Gastroesophageal sphincter (tissue), 3 donors: ENCODE results near the gene VAV1.

Source experiments
- EP300 ChIP-seq: sonication (generic); formaldehyde crosslinking; IDR thresholded peaks from one replicate; pipeline ENCODE4 v1.6.1; 2017; ENCODE audit warnings: antibody characterized with exemption, mild to moderate bottlenecking
- POLR2A ChIP-seq, 2 donors: fragments of 450-650 bp; IDR thresholded peaks; one replicate each; pipeline ENCODE4 v1.6.1; 2017; ENCODE audit warnings: antibody characterized with exemption in 2 of 2, mild to moderate bottlenecking in 2 of 2, moderate library complexity in 1 of 2
- POLR2AphosphoS5 ChIP-seq: sonication (generic); formaldehyde crosslinking; IDR thresholded peaks from one replicate; pipeline ENCODE4 v1.6.1; 2017; ENCODE audit warnings: antibody characterized with exemption
- TF ChIP-seq, protein P1 (sequence below), 4 experiments: fragments of 200-600 bp in 2 of 4; fragments of 450-650 bp in 2 of 4; sonication (generic) in 1 of 4; IDR thresholded peaks; one replicate each; pipeline ENCODE4 v1.5.1; 2017 to 2019; ENCODE audit warnings: antibody characterized with exemption in 4 of 4, mild to moderate bottlenecking in 2 of 4, moderate library complexity in 2 of 4

DNA sequence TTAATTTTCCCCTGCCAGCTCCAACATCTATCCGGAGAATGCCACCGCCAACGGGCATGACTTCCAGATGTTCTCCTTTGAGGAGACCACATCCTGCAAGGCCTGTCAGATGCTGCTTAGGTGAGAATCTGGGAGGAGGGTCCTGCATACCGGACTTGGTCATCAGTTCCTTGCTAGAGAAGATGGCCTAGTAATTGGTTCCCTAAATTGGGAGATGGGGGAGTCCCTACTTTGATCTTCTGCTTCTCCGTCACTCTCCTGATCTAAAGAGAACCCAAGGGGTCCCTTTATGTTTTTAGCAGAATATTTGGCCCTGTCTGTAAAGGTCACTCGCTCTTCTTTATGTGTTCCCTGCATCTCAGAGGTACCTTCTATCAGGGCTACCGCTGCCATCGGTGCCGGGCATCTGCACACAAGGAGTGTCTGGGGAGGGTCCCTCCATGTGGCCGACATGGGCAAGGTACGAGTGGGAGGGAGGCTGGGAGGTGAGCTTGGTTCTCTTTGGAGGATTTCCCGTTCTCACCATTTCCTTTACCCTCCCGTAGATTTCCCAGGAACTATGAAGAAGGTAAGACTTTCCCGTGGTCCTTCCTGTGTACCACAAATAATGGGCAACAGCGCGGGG lies 60.8 kb downstream of the VAV1 start:
- TF ChIP-seq, protein P1, sequence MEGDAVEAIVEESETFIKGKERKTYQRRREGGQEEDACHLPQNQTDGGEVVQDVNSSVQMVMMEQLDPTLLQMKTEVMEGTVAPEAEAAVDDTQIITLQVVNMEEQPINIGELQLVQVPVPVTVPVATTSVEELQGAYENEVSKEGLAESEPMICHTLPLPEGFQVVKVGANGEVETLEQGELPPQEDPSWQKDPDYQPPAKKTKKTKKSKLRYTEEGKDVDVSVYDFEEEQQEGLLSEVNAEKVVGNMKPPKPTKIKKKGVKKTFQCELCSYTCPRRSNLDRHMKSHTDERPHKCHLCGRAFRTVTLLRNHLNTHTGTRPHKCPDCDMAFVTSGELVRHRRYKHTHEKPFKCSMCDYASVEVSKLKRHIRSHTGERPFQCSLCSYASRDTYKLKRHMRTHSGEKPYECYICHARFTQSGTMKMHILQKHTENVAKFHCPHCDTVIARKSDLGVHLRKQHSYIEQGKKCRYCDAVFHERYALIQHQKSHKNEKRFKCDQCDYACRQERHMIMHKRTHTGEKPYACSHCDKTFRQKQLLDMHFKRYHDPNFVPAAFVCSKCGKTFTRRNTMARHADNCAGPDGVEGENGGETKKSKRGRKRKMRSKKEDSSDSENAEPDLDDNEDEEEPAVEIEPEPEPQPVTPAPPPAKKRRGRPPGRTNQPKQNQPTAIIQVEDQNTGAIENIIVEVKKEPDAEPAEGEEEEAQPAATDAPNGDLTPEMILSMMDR (IDR thresholded peaks at IDR 0.05), result no peak
- TF ChIP-seq EP300, result no peak
- TF ChIP-seq POLR2A (IDR thresholded peaks at IDR 0.05), result no peak
- no peak for TF ChIP-seq POLR2AphosphoS5
